Astrocyte (in vitro differentiated cells and primary cell): ENCODE data around the gene BTN2A1. TPM values are rescaled to one million over a fixed set of nuclear protein-coding genes. Genes with fewer than 3 reads are reported as not detected.

Experiments
- DNase-seq: peaks from one replicate; pipeline ENCODE4 v3.0.0-alpha.2; 2010; ENCODE audit warnings: low read depth
- FAIRE-seq: peaks from 2 replicates; lab custom pipeline; 2011; peaks lifted over from hg19 to GRCh38; lab: Jason Lieb, UNC
- H2AFZ ChIP-seq: 2 replicates; pipeline ENCODE4 v1.6.0; 2012; ENCODE audit warnings: low read depth, low read length, inconsistent platforms
- H3K27ac ChIP-seq: 2 replicates; pipeline ENCODE4 v1.5.1; 2011; ENCODE audit warnings: low read depth, low read length, inconsistent platforms
- H3K27me3 ChIP-seq: 2 replicates; pipeline ENCODE4 v1.6.0; 2011; ENCODE audit warnings: low read length, inconsistent platforms; ENCODE audit not compliant: insufficient read depth
- H3K36me3 ChIP-seq: 2 replicates; pipeline ENCODE4 v1.5.1; 2011; ENCODE audit warnings: low read length, inconsistent platforms; ENCODE audit not compliant: insufficient read depth
- H3K4me1 ChIP-seq: 2 replicates; pipeline ENCODE4 v1.5.1; 2011; ENCODE audit warnings: low read length, inconsistent platforms; ENCODE audit not compliant: insufficient read depth
- H3K4me2 ChIP-seq: 2 replicates; pipeline ENCODE4 v1.6.0; 2012; ENCODE audit warnings: low read length, inconsistent platforms
- H3K4me3 ChIP-seq: 2 replicates; pipeline ENCODE4 v1.5.1; 2011; ENCODE audit warnings: low read depth, mild to moderate bottlenecking, low read length, inconsistent platforms; ENCODE audit not compliant: insufficient read depth
- H3K79me2 ChIP-seq: 2 replicates; pipeline ENCODE4 v1.6.0; 2012; ENCODE audit warnings: mild to moderate bottlenecking, low read length, inconsistent platforms; ENCODE audit not compliant: insufficient read depth
- H3K9ac ChIP-seq: 2 replicates; pipeline ENCODE4 v1.6.0; 2012; ENCODE audit warnings: mild to moderate bottlenecking, low read length, inconsistent platforms
- H3K9me3 ChIP-seq: 2 replicates; pipeline ENCODE4 v1.5.1; 2012; ENCODE audit warnings: low read depth, mild to moderate bottlenecking, low read length, inconsistent platforms; ENCODE audit not compliant: insufficient read depth
- H4K20me1 ChIP-seq: 2 replicates; pipeline ENCODE4 v1.6.0; 2012; ENCODE audit warnings: low read length, inconsistent platforms; ENCODE audit not compliant: insufficient read depth
- H3K27ac Mint-ChIP-seq: one replicate; pipeline ENCODE4 v1.8.0; 2021; ENCODE audit warnings: mild to moderate bottlenecking, mixed read lengths; ENCODE audit not compliant: unreplicated experiment
- H3K27me3 Mint-ChIP-seq: one replicate; pipeline ENCODE4 v1.8.0; 2021; ENCODE audit warnings: low read depth, mixed read lengths; ENCODE audit not compliant: unreplicated experiment
- H3K36me3 Mint-ChIP-seq: one replicate; pipeline ENCODE4 v1.8.0; 2021; ENCODE audit warnings: low read depth, mixed read lengths; ENCODE audit not compliant: unreplicated experiment
- H3K4me1 Mint-ChIP-seq: one replicate; pipeline ENCODE4 v1.8.0; 2021; ENCODE audit warnings: low read depth, mixed read lengths; ENCODE audit not compliant: unreplicated experiment
- H3K4me3 Mint-ChIP-seq: one replicate; pipeline ENCODE4 v1.8.0; 2021; ENCODE audit warnings: mild to moderate bottlenecking, moderate library complexity, mixed read lengths; ENCODE audit not compliant: unreplicated experiment
- H3K9me3 Mint-ChIP-seq: one replicate; pipeline ENCODE4 v1.8.0; 2021; ENCODE audit warnings: mild to moderate bottlenecking, mixed read lengths; ENCODE audit not compliant: unreplicated experiment
- EZH2 ChIP-seq: IDR thresholded peaks from 2 replicates; pipeline ENCODE4 v1.6.1; 2012; ENCODE audit warnings: mild to moderate bottlenecking, low read length, inconsistent platforms; ENCODE audit not compliant: insufficient read depth
- total RNA-seq: library from RNA; stranded (reverse); gene quantifications from 2 replicates; pipeline ENCODE4 v1.2.1, GENCODE V29; 2021
- TF ChIP-seq, protein P1 (sequence below): IDR thresholded peaks from 2 replicates; pipeline ENCODE4 v1.5.1; 2011; ENCODE audit warnings: low read depth, mild to moderate bottlenecking, inconsistent platforms, low read length, moderate library complexity; ENCODE audit not compliant: insufficient read depth

Gene BTN2A1
- total RNA-seq, 1 donor from 2014 or later: 50.4 TPM

GRCh38 chr6:26445934-26446667 is 11.7 kb upstream of the BTN2A1 start:
- no peaks in the 10 kb centered on the region for H3K36me3 ChIP-seq
- H3K4me1 ChIP-seq: peaks cover 1% of the 10 kb centered on the region

DNA sequence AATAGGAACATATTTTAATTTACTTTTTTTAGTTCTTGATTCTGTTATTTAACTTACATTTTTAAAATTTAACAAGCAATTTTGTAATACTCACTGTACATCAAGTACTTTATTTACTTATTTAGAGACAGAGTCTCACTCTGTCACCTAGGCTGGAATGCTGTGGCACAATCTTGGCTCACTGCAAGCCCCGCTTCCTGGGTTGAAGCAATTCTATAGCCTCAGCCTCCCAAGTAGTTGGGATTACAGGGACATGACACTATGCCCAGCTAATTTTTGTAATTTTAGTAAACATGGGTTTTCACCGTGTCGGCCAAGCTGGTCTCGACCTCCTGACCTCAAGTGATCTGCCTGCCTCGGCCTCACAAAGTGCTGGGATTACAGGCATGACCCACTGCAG is 10.5 kb upstream of the BTN2A1 start:
- H4K20me1 ChIP-seq: no peaks in the 10 kb centered on the region
- H3K4me2 ChIP-seq: no peak overlapping the region
- H3K4me1 Mint-ChIP-seq: peaks cover 9% of the 10 kb centered on the region
- no peaks in the 10 kb centered on the region for H3K79me2 ChIP-seq
- peaks cover 16% of the 10 kb centered on the region for H3K27me3 Mint-ChIP-seq
- H2AFZ ChIP-seq: no peak overlapping the region
- no peak overlapping the region for H3K27ac ChIP-seq
- no peak overlapping the region for H3K4me3 Mint-ChIP-seq
- DNase-seq (no peak), FAIRE-seq (no peak)
- no peak overlapping the region for H3K27ac Mint-ChIP-seq
- TF ChIP-seq, protein P1, sequence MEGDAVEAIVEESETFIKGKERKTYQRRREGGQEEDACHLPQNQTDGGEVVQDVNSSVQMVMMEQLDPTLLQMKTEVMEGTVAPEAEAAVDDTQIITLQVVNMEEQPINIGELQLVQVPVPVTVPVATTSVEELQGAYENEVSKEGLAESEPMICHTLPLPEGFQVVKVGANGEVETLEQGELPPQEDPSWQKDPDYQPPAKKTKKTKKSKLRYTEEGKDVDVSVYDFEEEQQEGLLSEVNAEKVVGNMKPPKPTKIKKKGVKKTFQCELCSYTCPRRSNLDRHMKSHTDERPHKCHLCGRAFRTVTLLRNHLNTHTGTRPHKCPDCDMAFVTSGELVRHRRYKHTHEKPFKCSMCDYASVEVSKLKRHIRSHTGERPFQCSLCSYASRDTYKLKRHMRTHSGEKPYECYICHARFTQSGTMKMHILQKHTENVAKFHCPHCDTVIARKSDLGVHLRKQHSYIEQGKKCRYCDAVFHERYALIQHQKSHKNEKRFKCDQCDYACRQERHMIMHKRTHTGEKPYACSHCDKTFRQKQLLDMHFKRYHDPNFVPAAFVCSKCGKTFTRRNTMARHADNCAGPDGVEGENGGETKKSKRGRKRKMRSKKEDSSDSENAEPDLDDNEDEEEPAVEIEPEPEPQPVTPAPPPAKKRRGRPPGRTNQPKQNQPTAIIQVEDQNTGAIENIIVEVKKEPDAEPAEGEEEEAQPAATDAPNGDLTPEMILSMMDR: no peak
- no peak for TF ChIP-seq EZH2
- H3K27me3 ChIP-seq: no peaks in the 10 kb centered on the region
- no peak overlapping the region for H3K9ac ChIP-seq
- H3K36me3 Mint-ChIP-seq: peaks cover 19% of the 10 kb centered on the region
- H3K9me3 Mint-ChIP-seq: peaks cover 4% of the 10 kb centered on the region
- no peaks in the 10 kb centered on the region for H3K9me3 ChIP-seq
- no peaks in the 10 kb centered on the region for H3K36me3 ChIP-seq
- H3K4me3 ChIP-seq: no peak overlapping the region
- H3K4me1 ChIP-seq: no peaks in the 10 kb centered on the region

More at GRCh38 chr6:26445934-26446667, 11.7 kb upstream of the BTN2A1 start:
- TF ChIP-seq EZH2: no peak
- TF ChIP-seq, protein P1: no peak
- no peaks in the 10 kb centered on the region for H3K79me2 ChIP-seq
- Mint-ChIP-seq H3K4me3 (no peak overlapping the region), H3K27ac (peak overlapping the region; percentile 66), H3K36me3 (peaks cover 19% of the 10 kb centered on the region), H3K9me3 (peaks cover 4% of the 10 kb centered on the region), H3K27me3 (peaks cover 9% of the 10 kb centered on the region), H3K4me1 (peaks cover 9% of the 10 kb centered on the region)
- H3K4me3 ChIP-seq: no peak overlapping the region
- no peak overlapping the region for H2AFZ ChIP-seq
- no peak overlapping the region for H3K4me2 ChIP-seq
- DNase-seq (no peak), FAIRE-seq (no peak)
- H3K27ac ChIP-seq: no peak overlapping the region
- H4K20me1 ChIP-seq: no peaks in the 10 kb centered on the region
- no peak overlapping the region for H3K9ac ChIP-seq
- no peaks in the 10 kb centered on the region for H3K9me3 ChIP-seq
- H3K27me3 ChIP-seq: no peaks in the 10 kb centered on the region

GRCh38 chr6:26450240-26450639 is 7.5 kb upstream of the BTN2A1 start:
- Mint-ChIP-seq H3K27ac (no peak overlapping the region), H3K9me3 (peaks cover 4% of the 10 kb centered on the region), H3K4me1 (peaks cover 9% of the 10 kb centered on the region), H3K27me3 (peaks cover 24% of the 10 kb centered on the region), H3K4me3 (no peak overlapping the region), H3K36me3 (peaks cover 17% of the 10 kb centered on the region)
- no peaks in the 10 kb centered on the region for H3K79me2 ChIP-seq
- H3K27ac ChIP-seq: no peak overlapping the region
- no peak overlapping the region for H3K9ac ChIP-seq
- H3K9me3 ChIP-seq: no peaks in the 10 kb centered on the region
- FAIRE-seq (no peak), DNase-seq (no peak)
- no peaks in the 10 kb centered on the region for H3K27me3 ChIP-seq
- TF ChIP-seq, protein P1: no peak
- TF ChIP-seq EZH2: no peak
- H3K4me2 ChIP-seq: no peak overlapping the region
- H3K4me3 ChIP-seq: no peak overlapping the region
- no peaks in the 10 kb centered on the region for H3K36me3 ChIP-seq
- H3K4me1 ChIP-seq: no peaks in the 10 kb centered on the region
- no peak overlapping the region for H2AFZ ChIP-seq
- no peaks in the 10 kb centered on the region for H4K20me1 ChIP-seq
